ENCODE measurements around the gene EXOC4. TPM values are rescaled to one million over a fixed set of nuclear protein-coding genes. Genes with fewer than 3 reads are reported as not detected.

The EXOC4 gene
- total RNA-seq, 1 experiment from 2014 or later = 71.0 TPM

GRCh38 chr7:133750287-133750686, 497.4 kb downstream of the EXOC4 start:
- Histone ChIP-seq H3K4me1 (ENCODE audit: control insufficient read depth, insufficient read depth, low read length) (no peaks in the 10 kb centered on the region), H3K9me3 (ENCODE audit: control insufficient read depth, insufficient read depth, low read depth, low read length) (no peaks in the 10 kb centered on the region), H3K36me3 (ENCODE audit: control insufficient read depth, insufficient read depth, low read length) (no peaks in the 10 kb centered on the region), H3K4me3 (ENCODE audit: low read depth in 2 of 2, low read length in 2 of 2) (no peak overlapping the region), H3K27me3 (ENCODE audit: control insufficient read depth, insufficient read depth, low read length) (no peaks in the 10 kb centered on the region), H3K27ac (ENCODE audit: low read length) (no peak overlapping the region)
- ChIA-PET CTCF (no interaction called here), POLR2A (no interaction called here)
- DNase-seq (ENCODE audit: low read depth, low spot score) (no peak), ATAC-seq (no peak)
- TF ChIP-seq CTCF (IDR thresholded peaks at IDR 0.05) (no peak), POLR2AphosphoS5 (IDR thresholded peaks at IDR 0.05; ENCODE audit: low read depth, low read length) (no peak), TCF7L2 (IDR thresholded peaks at IDR 0.05; ENCODE audit: low read depth, low read length) (no peak), SIN3A (IDR thresholded peaks at IDR 0.05; ENCODE audit: borderline replicate concordance, insufficient read depth, low read depth, low read length) (no peak), REST (IDR thresholded peaks at IDR 0.05; ENCODE audit: insufficient read depth in 1 of 2, low read depth in 2 of 2, low read length in 1 of 2) (no peak)
- no TSS peak for BruUV-seq (replicated peaks)
- in situ Hi-C loops (cut with HindIII; ENCODE audit: low pct_unique_long_range_greater_than_20kb, low sequenced_read_pairs) = no loop called here
- intact Hi-C loops (cut with micrococcal nuclease; ENCODE audit: unreplicated experiment) = no loop called here

GRCh38 chr7:133751079-133751478, 498.2 kb downstream of the EXOC4 start:
- ATAC-seq = no peak
- no peak for DNase-seq (ENCODE audit: low read depth, low spot score)
- TF ChIP-seq SIN3A (IDR thresholded peaks at IDR 0.05; ENCODE audit: borderline replicate concordance, insufficient read depth, low read depth, low read length) (no peak), POLR2AphosphoS5 (IDR thresholded peaks at IDR 0.05; ENCODE audit: low read depth, low read length) (no peak), TCF7L2 (IDR thresholded peaks at IDR 0.05; ENCODE audit: low read depth, low read length) (no peak), CTCF (IDR thresholded peaks at IDR 0.05) (no peak), REST (IDR thresholded peaks at IDR 0.05; ENCODE audit: insufficient read depth in 1 of 2, low read depth in 2 of 2, low read length in 1 of 2) (no peak)
- intact Hi-C loops (cut with micrococcal nuclease; ENCODE audit: unreplicated experiment) (no loop called here), in situ Hi-C loops (cut with HindIII; ENCODE audit: low pct_unique_long_range_greater_than_20kb, low sequenced_read_pairs) (no loop called here)
- Histone ChIP-seq H3K9me3 (ENCODE audit: control insufficient read depth, insufficient read depth, low read depth, low read length) (no peaks in the 10 kb centered on the region), H3K36me3 (ENCODE audit: control insufficient read depth, insufficient read depth, low read length) (no peaks in the 10 kb centered on the region), H3K27me3 (ENCODE audit: control insufficient read depth, insufficient read depth, low read length) (no peaks in the 10 kb centered on the region), H3K4me3 (ENCODE audit: low read depth in 2 of 2, low read length in 2 of 2) (no peak overlapping the region), H3K27ac (ENCODE audit: low read length) (no peak overlapping the region), H3K4me1 (ENCODE audit: control insufficient read depth, insufficient read depth, low read length) (no peaks in the 10 kb centered on the region)
- ChIA-PET POLR2A (no interaction called here), CTCF (no interaction called here)
- no TSS peak for BruUV-seq (replicated peaks)

Data from Panc1 (cell line).